Fibroblast of the aortic adventitia (primary cell): ENCODE results near the gene PCGF1. TPM values are rescaled to one million over a fixed set of nuclear protein-coding genes. Genes with fewer than 3 reads are reported as not detected.

Experiments
- DNase-seq: peaks from one replicate; pipeline ENCODE4 v3.0.0-alpha.2; 2010; ENCODE audit warnings: low read depth
- H3K4me3 ChIP-seq: 2 replicates; pipeline ENCODE4 v1.5.1; 2011; ENCODE audit warnings: low read depth, mild to moderate bottlenecking, control low read depth, low read length, moderate library complexity
- total RNA-seq: library from RNA; depleted of rRNA; stranded (reverse); fragments of >200 nt; gene quantifications from 2 replicates; pipeline ENCODE4 v1.2.3, GENCODE V29; 2012; ENCODE audit warnings: low replicate concordance
- TF ChIP-seq, protein P1 (sequence below): IDR thresholded peaks from 2 replicates; pipeline ENCODE4 v1.5.1; 2011; ENCODE audit warnings: mild to moderate bottlenecking, low read length, control low read depth, inconsistent platforms; ENCODE audit not compliant: insufficient read depth

PCGF1 gene
- 27.5 and 28.9 TPM in 2 replicates for total RNA-seq

DNA sequence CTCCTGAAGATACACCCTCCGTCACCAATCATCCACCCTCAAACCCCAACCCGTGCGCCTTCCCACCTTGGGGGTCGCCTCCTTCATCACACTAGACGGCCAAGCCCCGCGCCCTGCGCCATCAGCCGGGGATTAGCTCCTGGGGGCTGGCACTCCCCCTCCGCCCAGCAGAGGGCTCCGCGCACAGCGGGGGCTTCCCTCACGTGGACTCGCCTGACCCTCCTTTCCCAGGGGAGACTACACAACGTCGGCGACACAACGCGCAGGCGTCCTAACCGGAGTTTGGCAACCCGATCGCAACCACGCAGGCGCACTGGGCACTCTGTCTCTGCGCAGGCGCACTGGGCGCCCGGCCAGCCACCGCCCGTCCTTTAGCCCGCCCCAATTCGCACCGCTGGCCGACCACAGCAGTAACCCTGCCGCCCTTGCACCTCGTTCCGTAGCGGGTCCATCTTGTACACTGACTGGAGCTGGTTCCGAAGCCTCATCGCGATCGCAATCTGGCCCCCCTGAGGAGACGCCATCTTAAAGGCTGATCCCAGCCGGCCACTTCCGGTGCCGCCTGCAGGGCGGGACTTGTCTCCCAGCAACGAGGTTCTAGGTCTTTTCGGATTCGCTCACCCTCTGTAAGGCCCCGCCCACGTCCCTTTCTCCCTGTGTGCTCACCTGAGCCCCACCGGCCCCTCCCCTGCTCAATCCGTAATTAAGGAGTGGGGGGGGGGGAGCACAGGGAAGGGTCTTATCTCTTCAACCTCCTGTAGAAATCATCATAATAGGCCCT, at the start of gene PCGF1:
Gene PCGF1 (minus strand): TSS at position 551 of the 781 bp plus-strand sequence. CDS start 27 bp downstream, at position 524.
- DNase-seq = peak; percentile 98
- peak within 1 kb of the TSS; percentile 100 for H3K4me3 ChIP-seq
- TF ChIP-seq, protein P1, sequence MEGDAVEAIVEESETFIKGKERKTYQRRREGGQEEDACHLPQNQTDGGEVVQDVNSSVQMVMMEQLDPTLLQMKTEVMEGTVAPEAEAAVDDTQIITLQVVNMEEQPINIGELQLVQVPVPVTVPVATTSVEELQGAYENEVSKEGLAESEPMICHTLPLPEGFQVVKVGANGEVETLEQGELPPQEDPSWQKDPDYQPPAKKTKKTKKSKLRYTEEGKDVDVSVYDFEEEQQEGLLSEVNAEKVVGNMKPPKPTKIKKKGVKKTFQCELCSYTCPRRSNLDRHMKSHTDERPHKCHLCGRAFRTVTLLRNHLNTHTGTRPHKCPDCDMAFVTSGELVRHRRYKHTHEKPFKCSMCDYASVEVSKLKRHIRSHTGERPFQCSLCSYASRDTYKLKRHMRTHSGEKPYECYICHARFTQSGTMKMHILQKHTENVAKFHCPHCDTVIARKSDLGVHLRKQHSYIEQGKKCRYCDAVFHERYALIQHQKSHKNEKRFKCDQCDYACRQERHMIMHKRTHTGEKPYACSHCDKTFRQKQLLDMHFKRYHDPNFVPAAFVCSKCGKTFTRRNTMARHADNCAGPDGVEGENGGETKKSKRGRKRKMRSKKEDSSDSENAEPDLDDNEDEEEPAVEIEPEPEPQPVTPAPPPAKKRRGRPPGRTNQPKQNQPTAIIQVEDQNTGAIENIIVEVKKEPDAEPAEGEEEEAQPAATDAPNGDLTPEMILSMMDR = peak; percentile 51

DNA sequence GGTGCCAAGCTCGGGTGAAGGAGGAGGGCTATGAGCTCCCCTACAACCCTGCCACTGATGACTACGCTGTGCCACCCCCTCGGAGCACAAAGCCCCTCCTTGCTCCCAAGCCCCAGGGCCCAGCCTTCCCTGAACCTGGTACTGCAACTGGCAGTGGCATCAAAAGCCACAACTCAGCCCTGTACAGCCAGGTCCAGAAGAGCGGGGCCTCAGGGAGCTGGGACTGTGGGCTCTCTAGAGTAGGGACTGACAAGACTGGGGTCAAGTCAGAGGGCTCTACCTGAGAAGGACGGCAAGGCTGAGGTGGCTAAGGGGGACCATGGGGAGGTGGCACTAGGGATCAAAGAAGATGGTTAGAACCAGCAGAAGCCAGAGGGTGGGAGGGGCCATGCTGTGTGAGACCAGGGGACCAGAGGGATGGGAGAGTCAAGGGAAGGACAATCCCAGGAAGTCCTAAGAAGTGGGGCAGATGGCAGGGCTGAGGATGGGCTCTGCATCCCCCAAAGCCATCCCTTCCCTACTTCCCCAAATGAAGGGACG, 49.4 kb upstream of the PCGF1 start:
- H3K4me3 ChIP-seq = no peak overlapping the region
- no peak for DNase-seq
- TF ChIP-seq, protein P1 = no peak

GRCh38 chr2:74556159-74556558, 48.7 kb upstream of the PCGF1 start:
- no peak for DNase-seq
- H3K4me3 ChIP-seq = no peak overlapping the region
- TF ChIP-seq, protein P1 = no peak

GRCh38 chr2:74555610-74556103, 48.2 kb upstream of the PCGF1 start:
- peak overlapping the region; percentile 91 for H3K4me3 ChIP-seq
- no peak for DNase-seq
- TF ChIP-seq, protein P1 = no peak

DNA sequence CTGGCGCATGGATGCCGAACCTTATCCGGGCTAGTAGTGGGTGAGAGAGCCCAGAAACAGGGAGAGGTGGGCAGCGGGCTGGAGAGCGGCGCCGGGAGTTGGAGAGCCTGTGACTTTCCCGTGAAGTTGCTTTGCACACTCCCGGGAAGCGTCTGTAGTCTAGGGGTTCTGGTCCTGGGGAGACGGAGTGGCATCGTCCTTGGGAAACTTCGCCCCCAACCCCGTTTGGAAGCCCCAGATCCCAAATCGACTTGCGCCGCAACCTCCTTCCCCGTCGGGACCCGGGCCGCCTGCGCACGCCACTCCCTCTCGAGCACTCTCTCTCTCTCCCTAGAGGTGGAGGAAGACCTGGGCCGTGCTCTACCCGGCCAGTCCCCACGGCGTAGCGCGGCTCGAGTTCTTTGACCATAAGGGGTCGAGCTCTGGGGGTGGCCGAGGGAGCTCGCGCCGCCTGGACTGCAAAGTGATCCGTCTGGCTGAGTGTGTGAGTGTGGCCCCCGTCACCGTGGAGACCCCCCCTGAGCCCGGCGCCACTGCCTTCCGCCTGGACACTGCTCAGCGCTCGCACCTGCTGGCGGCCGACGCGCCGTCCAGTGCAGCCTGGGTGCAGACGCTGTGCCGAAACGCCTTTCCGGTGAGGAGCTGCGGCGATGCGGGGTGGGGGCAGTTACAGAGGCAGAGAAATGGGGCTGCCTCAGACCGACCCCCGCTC, 47.5 kb upstream of the PCGF1 start:
- peak overlapping the region; percentile 91 for H3K4me3 ChIP-seq
- no peak for DNase-seq
- TF ChIP-seq, protein P1 = no peak

DNA sequence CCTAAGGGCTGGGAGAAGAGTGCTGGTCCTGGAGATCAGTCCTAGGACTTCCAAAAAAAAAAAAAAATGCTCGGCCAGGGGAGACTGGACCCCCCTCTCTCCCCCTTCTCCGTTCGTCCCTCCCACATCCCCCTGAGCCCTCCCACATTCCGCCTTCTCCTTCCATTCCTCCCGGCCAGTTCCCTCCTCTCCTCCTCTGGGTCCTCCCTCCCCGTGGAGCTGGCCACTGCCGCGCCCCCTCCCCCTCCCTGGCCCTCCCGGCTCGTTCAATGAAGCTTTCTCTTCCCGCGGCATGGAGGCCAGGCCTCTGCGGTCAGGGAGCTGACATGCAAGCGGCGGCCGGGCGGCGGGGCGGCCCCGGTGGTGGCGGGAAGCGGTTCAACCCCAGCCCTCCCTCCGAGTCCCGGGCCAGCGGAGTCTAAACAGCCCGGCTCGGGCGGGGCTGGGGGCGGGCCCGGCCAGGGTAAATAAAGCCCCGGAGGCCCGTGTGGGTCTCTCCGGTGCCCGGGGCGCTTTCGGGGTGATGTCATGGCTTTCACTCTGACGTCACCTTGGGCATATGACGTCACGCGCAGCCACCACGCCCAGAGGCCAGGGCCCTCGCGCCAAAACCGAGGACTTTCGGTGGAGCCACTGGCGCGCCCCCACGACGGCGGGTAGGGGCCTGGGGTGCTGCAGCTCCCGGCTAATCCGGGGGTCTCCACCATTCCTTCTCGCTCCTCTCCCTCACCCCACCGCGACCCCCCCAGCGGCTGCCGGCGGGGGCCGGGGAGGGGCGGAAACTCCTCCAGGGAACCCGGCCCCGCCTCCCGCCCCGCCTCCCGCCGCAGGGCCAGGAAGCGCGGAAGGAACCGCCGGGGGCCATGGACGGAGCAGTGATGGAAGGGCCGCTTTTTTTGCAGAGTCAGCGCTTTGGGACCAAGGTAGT, 46.7 kb upstream of the PCGF1 start, which contains the start of the genes DOK1 and LOXL3:
Gene DOK1 (plus strand): TSS at position 829 of the 928 bp plus-strand sequence. CDS start 35 bp downstream, at position 864.
Gene LOXL3 (minus strand): TSS at position 51 of the 928 bp plus-strand sequence. CDS start 1,308 bp downstream, outside the sequence.
- H3K4me3 ChIP-seq = peak within 1 kb of the TSS; percentile 91

More for the DNA sequence above, 46.7 kb upstream of the PCGF1 start, which contains the start of the genes DOK1 and LOXL3:
- TF ChIP-seq, protein P1 = no peak
- DNase-seq = peak; percentile 88
